ENCODE measurements around the gene JPH3.

The JPH3 gene

GRCh38 chr16:87687998-87688529 lies 85.8 kb downstream of the JPH3 start:
- H3K9ac ChIP-seq (ENCODE audit: low read depth, low read length), result no peak overlapping the region
- H3K9me3 ChIP-seq (ENCODE audit: control insufficient read depth, insufficient read depth, low read length), result no peaks in the 10 kb centered on the region
- H3K4me1 ChIP-seq (ENCODE audit: insufficient read depth, low read length), result no peaks in the 10 kb centered on the region
- no peaks in the 10 kb centered on the region for H3K36me3 ChIP-seq (ENCODE audit: insufficient read depth, low read length)

GRCh38 chr16:87688876-87689815 lies 86.8 kb downstream of the JPH3 start:
- H3K4me1 ChIP-seq (ENCODE audit: insufficient read depth, low read length), result no peaks in the 10 kb centered on the region
- no peaks in the 10 kb centered on the region for H3K9me3 ChIP-seq (ENCODE audit: control insufficient read depth, insufficient read depth, low read length)
- H3K9ac ChIP-seq (ENCODE audit: low read depth, low read length), result no peak overlapping the region
- H3K36me3 ChIP-seq (ENCODE audit: insufficient read depth, low read length), result no peaks in the 10 kb centered on the region

- H3K36me3 ChIP-seq (ENCODE audit: insufficient read depth, low read length), result no peaks in the 10 kb centered on the region
- H3K4me1 ChIP-seq (ENCODE audit: insufficient read depth, low read length), result no peaks in the 10 kb centered on the region
- H3K9ac ChIP-seq (ENCODE audit: low read depth, low read length), result no peak overlapping the region
- no peaks in the 10 kb centered on the region for H3K9me3 ChIP-seq (ENCODE audit: control insufficient read depth, insufficient read depth, low read length)
Observed at GRCh38 chr16:87689956-87690465, 87.7 kb downstream of the JPH3 start.

GRCh38 chr16:87690911-87691685 lies 88.8 kb downstream of the JPH3 start:
- Histone ChIP-seq H3K9ac (ENCODE audit: low read depth, low read length) (no peak overlapping the region), H3K36me3 (ENCODE audit: insufficient read depth, low read length) (no peaks in the 10 kb centered on the region; the same call in 1 of the 2 replicates), H3K4me1 (ENCODE audit: insufficient read depth, low read length) (no peaks in the 10 kb centered on the region), H3K9me3 (ENCODE audit: control insufficient read depth, insufficient read depth, low read length) (no peaks in the 10 kb centered on the region)

- H3K4me1 ChIP-seq (ENCODE audit: insufficient read depth, low read length), result no peaks in the 10 kb centered on the region
- H3K36me3 ChIP-seq (ENCODE audit: insufficient read depth, low read length), result no peaks in the 10 kb centered on the region; the same call in 1 of the 2 replicates
- no peak overlapping the region for H3K9ac ChIP-seq (ENCODE audit: low read depth, low read length)
- H3K9me3 ChIP-seq (ENCODE audit: control insufficient read depth, insufficient read depth, low read length), result no peaks in the 10 kb centered on the region
Observed at GRCh38 chr16:87691686-87692079, 89.4 kb downstream of the JPH3 start.

- Histone ChIP-seq H3K9me3 (ENCODE audit: control insufficient read depth, insufficient read depth, low read length) (no peaks in the 10 kb centered on the region), H3K9ac (ENCODE audit: low read depth, low read length) (no peak overlapping the region), H3K4me1 (ENCODE audit: insufficient read depth, low read length) (no peaks in the 10 kb centered on the region)
Observed at GRCh38 chr16:87692176-87692575, 89.9 kb downstream of the JPH3 start.

GRCh38 chr16:87692756-87693155 lies 90.4 kb downstream of the JPH3 start:
- H3K9me3 ChIP-seq (ENCODE audit: control insufficient read depth, insufficient read depth, low read length), result no peaks in the 10 kb centered on the region
- no peak overlapping the region for H3K9ac ChIP-seq (ENCODE audit: low read depth, low read length)
- no peaks in the 10 kb centered on the region for H3K4me1 ChIP-seq (ENCODE audit: insufficient read depth, low read length)
- no peaks in the 10 kb centered on the region; the same call in 1 of the 2 replicates for H3K36me3 ChIP-seq (ENCODE audit: insufficient read depth, low read length)

More at GRCh38 chr16:87692176-87692575, 89.9 kb downstream of the JPH3 start:
- H3K36me3 ChIP-seq (ENCODE audit: insufficient read depth, low read length), result no peaks in the 10 kb centered on the region; the same call in 1 of the 2 replicates

GRCh38 chr16:87693827-87694226 lies 91.5 kb downstream of the JPH3 start:
- no peaks in the 10 kb centered on the region for H3K4me1 ChIP-seq (ENCODE audit: insufficient read depth, low read length)
- H3K9ac ChIP-seq (ENCODE audit: low read depth, low read length), result no peak overlapping the region

GRCh38 chr16:87694441-87695125 lies 92.3 kb downstream of the JPH3 start:
- no peaks in the 10 kb centered on the region; the same call in 1 of the 2 replicates for H3K36me3 ChIP-seq (ENCODE audit: insufficient read depth, low read length)
- H3K9ac ChIP-seq (ENCODE audit: low read depth, low read length), result no peak overlapping the region
- no peaks in the 10 kb centered on the region for H3K9me3 ChIP-seq (ENCODE audit: control insufficient read depth, insufficient read depth, low read length)
- no peaks in the 10 kb centered on the region for H3K4me1 ChIP-seq (ENCODE audit: insufficient read depth, low read length)

More at GRCh38 chr16:87693827-87694226, 91.5 kb downstream of the JPH3 start:
- Histone ChIP-seq H3K9me3 (ENCODE audit: control insufficient read depth, insufficient read depth, low read length) (no peaks in the 10 kb centered on the region), H3K36me3 (ENCODE audit: insufficient read depth, low read length) (no peaks in the 10 kb centered on the region; the same call in 1 of the 2 replicates)

GRCh38 chr16:87695534-87695933 lies 93.2 kb downstream of the JPH3 start:
- Histone ChIP-seq H3K4me1 (ENCODE audit: insufficient read depth, low read length) (no peaks in the 10 kb centered on the region), H3K36me3 (ENCODE audit: insufficient read depth, low read length) (peaks cover 4% of the 10 kb centered on the region; the same call in 1 of the 2 replicates), H3K9me3 (ENCODE audit: control insufficient read depth, insufficient read depth, low read length) (no peaks in the 10 kb centered on the region), H3K9ac (ENCODE audit: low read depth, low read length) (no peak overlapping the region)

- no peaks in the 10 kb centered on the region for H3K4me1 ChIP-seq (ENCODE audit: insufficient read depth, low read length)
- H3K9me3 ChIP-seq (ENCODE audit: control insufficient read depth, insufficient read depth, low read length), result no peaks in the 10 kb centered on the region
- H3K36me3 ChIP-seq (ENCODE audit: insufficient read depth, low read length), result peaks cover 4% of the 10 kb centered on the region; the same call in 1 of the 2 replicates
- no peak overlapping the region for H3K9ac ChIP-seq (ENCODE audit: low read depth, low read length)
Observed at GRCh38 chr16:87696726-87697125, 94.4 kb downstream of the JPH3 start.

GRCh38 chr16:87697256-87697655 lies 94.9 kb downstream of the JPH3 start:
- no peaks in the 10 kb centered on the region for H3K4me1 ChIP-seq (ENCODE audit: insufficient read depth, low read length)
- H3K9ac ChIP-seq (ENCODE audit: low read depth, low read length), result no peak overlapping the region
- H3K36me3 ChIP-seq (ENCODE audit: insufficient read depth, low read length), result peaks cover 4% of the 10 kb centered on the region; the same call in 1 of the 2 replicates
- H3K9me3 ChIP-seq (ENCODE audit: control insufficient read depth, insufficient read depth, low read length), result no peaks in the 10 kb centered on the region

GRCh38 chr16:87697792-87698191 lies 95.5 kb downstream of the JPH3 start:
- Histone ChIP-seq H3K9ac (ENCODE audit: low read depth, low read length) (no peak overlapping the region), H3K36me3 (ENCODE audit: insufficient read depth, low read length) (peaks cover 8% of the 10 kb centered on the region), H3K4me1 (ENCODE audit: insufficient read depth, low read length) (no peaks in the 10 kb centered on the region)

GRCh38 chr16:87698241-87698640 lies 95.9 kb downstream of the JPH3 start:
- Histone ChIP-seq H3K9me3 (ENCODE audit: control insufficient read depth, insufficient read depth, low read length) (no peaks in the 10 kb centered on the region), H3K36me3 (ENCODE audit: insufficient read depth, low read length) (peaks cover 8% of the 10 kb centered on the region), H3K9ac (ENCODE audit: low read depth, low read length) (no peak overlapping the region), H3K4me1 (ENCODE audit: insufficient read depth, low read length) (no peaks in the 10 kb centered on the region)

More at GRCh38 chr16:87697792-87698191, 95.5 kb downstream of the JPH3 start:
- H3K9me3 ChIP-seq (ENCODE audit: control insufficient read depth, insufficient read depth, low read length), result no peaks in the 10 kb centered on the region

All from ES-I3 (cell line).